Ammon's horn (tissue), 1 donor: ENCODE measurements around the gene GSTT2.
"Not testable (repeated sequence)": the region's sequence is repeated elsewhere in the genome, so short reads cannot be mapped to it uniquely, and the experiment has no call there.

Experiments
- DNase-seq: peaks from one replicate; pipeline ENCODE4 v3.0.0-alpha.2; 2016; ENCODE audit warnings: low spot score

GSTT2 gene

DNA sequence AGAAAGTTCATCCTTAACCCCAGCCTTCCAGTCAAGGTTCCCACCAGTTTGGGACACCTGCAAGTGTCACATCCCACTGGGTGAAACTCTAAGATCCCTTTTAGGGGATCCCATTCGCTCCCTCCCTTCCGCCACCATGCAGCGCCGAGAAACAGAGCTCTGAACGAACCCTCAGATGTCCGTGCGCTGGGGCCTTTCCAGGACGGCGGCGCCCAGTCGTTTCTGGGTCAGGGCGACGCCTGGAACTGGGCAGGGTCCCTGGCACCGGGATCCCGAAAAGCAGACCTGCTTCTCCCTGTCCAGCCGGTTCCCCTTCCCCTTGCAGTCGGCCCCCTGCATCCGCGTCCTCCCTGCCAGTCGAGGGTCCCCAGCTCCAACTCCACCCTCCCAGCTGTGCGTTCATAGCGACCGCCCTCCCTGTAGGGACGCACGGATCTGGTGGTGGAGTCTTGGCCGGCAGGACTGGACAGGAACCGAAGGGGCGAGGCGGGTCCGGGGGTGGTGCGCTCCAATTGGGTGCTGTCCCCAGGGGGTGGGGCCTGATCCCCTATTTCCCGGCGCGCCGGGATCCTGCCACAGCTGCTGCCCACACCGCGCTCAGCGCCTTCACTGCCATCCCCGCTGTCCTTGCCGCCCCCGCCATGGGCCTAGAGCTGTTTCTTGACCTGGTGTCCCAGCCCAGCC, at the start of gene GSTT2:
Gene GSTT2 (plus strand): TSS at position 578 of the 684 bp plus-strand sequence.
- DNase-seq, result not testable (repeated sequence)

GRCh38 chr22:23938328-23939016, 41.5 kb upstream of the GSTT2 start:
- DNase-seq, result no peak

GRCh38 chr22:23939017-23939357, 40.9 kb upstream of the GSTT2 start:
- no peak for DNase-seq

DNA sequence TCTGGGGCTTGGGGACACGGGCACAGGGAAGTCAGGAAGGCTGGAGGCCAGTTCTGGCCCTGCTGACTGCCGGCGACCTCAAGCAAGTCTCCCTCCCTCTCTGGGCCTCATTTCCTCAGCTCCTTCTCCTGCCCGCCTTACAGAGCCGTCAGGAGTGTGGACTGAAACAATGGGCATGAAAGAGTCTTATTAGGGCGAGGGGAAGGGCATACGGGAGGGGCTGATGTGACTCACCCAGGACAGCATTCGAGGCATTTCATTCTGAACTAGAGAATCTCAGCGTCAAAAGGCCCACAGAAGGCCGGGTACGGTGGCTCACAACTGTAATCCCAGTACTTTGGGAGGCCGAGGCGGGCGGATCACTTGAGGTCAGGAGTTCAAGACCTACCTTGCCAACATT, 39.8 kb upstream of the GSTT2 start:
- DNase-seq, result not testable (repeated sequence)

DNA sequence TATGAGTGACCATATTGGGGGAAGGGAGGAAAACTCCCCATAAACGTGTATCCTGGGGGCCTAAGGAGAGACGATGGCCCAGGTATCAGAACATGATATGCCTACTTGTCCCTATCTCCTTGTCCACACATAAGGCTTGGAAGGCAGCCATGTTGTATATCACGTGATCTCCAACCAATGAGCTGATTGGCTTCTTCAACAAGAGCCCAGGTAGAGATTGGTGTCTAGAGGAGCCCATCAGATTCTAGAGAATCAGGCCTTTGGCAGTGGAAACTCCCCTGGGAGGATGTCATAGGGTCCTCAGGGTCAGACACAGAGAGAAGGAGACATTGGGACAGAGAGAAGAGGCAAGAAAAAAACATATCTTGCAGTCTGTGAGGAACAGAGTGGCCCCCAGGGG, 32.5 kb upstream of the GSTT2 start:
- DNase-seq, result not testable (repeated sequence)

DNA sequence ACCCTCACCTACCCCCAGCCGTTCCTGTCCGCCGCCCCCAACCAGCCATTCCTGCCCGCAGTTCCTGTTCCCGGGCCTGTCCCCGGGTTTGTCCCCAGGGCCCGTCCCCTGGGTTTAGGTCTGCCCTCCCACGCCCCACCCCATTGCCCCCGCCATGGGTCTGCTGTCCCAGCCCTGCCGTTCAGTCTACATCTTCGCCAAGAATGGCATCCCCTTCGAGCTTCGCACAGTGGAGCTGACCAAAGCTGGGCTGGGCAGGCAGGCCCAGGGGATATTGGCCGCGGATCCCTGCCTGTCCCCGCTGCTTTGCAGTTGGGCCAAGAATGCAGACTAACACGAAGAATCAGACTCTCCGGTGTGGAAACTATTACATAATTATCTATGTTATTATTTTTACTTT, 30.2 kb upstream of the GSTT2 start:
- DNase-seq, result not testable (repeated sequence)

DNA sequence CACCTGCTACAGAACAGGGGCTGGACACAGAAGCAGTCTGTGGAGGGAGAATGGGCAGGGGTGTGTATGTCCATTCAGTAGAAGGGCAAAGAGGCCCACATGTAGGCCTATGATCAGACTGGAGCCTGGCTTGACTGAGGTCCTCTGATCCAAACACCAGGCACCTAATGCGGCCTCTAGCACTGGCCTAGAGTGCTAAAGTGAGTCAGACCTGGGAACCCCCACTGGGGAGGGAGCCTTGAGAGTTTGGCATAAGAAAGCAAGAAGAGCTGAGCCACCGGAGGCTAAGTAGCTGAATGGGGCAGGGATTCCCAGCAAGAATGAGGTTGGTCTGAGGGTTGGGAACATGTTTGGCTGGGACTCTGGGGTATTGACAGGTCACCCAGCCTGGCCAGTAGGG, 28.6 kb upstream of the GSTT2 start:
- not testable (repeated sequence) for DNase-seq

- DNase-seq, result not testable (repeated sequence)
These were observed 27.0 kb upstream of the GSTT2 start for GRCh38 chr22:23952794-23953405.

- not testable (repeated sequence) for DNase-seq
These were observed 26.4 kb upstream of the GSTT2 start for GRCh38 chr22:23953485-23953884.

- not testable (repeated sequence) for DNase-seq
These were observed 25.5 kb upstream of the GSTT2 start for GRCh38 chr22:23954193-23954990.

DNA sequence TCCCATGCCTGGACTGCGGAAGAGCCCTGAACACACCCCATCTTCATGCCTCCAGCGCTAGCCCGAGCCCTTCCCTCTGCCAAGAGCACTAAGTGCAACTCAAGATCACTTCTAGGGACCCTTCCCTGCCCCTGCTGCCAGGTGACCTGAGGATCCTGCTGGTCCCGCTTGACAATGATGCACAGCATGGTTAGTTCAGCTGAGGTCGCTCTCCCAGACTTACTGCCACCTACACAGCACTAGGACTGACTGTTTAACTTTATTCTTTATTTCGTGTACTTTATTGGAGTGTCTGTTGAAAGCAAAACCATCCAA, 25.0 kb upstream of the GSTT2 start:
- DNase-seq, result not testable (repeated sequence)

GRCh38 chr22:23955886-23956285, 24.0 kb upstream of the GSTT2 start:
- DNase-seq, result not testable (repeated sequence)

- DNase-seq, result peak; percentile 91
These were observed 23.5 kb upstream of the GSTT2 start for GRCh38 chr22:23956301-23956900.

DNA sequence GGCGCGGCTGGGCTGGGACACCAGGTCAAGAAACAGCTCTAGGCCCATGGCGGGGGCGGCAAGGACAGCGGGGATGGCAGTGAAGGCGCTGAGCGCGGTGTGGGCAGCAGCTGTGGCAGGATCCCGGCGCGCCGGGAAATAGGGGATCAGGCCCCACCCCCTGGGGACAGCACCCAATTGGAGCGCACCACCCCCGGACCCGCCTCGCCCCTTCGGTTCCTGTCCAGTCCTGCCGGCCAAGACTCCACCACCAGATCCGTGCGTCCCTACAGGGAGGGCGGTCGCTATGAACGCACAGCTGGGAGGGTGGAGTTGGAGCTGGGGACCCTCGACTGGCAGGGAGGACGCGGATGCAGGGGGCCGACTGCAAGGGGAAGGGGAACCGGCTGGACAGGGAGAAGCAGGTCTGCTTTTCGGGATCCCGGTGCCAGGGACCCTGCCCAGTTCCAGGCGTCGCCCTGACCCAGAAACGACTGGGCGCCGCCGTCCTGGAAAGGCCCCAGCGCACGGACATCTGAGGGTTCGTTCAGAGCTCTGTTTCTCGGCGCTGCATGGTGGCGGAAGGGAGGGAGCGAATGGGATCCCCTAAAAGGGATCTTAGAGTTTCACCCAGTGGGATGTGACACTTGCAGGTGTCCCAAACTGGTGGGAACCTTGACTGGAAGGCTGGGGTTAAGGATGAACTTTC, 18.7 kb upstream of the GSTT2 start, which contains the start of gene GSTT2B:
Gene GSTT2B (minus strand): TSS at position 112 of the 688 bp plus-strand sequence. CDS start 64 bp downstream, at position 48.
- DNase-seq, result not testable (repeated sequence)

DNA sequence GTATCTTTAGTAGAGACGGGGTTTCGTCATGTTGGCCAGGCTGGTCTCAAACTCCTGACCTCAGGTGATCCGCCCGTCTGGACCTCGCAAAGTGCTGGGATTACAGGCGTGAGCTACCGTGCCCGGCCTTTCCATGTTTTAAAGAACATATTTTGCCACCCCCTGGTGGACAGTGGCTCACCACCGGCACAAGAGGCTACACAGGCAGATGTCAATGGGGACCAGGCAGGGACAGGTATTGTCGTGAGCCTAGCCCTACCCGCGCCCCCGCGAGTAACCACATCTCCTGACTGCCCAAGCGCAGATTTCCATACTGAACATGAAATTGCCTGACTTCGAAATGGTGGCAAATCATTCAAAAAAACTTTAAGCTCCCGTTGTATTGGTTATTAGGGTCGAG, 13.8 kb upstream of the GSTT2 start:
- not testable (repeated sequence) for DNase-seq

DNA sequence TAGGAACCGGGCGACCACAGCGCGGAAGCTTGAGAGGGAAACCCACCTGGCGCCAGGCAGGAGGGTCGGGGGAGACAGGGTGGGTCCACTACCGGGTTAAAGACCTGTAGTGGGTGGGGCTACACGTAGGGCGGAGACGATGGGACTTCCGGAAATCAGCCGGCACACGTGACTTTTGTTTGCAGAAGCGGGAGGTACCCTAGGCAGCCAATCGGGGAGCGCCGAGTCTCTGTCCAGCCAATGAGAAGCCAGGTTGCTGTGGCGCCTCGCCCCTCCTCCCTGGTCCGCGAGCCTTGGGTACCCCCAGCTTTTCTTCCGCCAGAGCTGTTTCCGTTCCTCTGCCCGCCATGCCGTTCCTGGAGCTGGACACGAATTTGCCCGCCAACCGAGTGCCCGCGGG, 13.4 kb upstream of the GSTT2 start, which contains the start of gene DDTL:
Gene DDTL (plus strand): TSS at position 321 of the 400 bp plus-strand sequence. CDS start 27 bp downstream, at position 348.
- DNase-seq, result not testable (repeated sequence)

DNA sequence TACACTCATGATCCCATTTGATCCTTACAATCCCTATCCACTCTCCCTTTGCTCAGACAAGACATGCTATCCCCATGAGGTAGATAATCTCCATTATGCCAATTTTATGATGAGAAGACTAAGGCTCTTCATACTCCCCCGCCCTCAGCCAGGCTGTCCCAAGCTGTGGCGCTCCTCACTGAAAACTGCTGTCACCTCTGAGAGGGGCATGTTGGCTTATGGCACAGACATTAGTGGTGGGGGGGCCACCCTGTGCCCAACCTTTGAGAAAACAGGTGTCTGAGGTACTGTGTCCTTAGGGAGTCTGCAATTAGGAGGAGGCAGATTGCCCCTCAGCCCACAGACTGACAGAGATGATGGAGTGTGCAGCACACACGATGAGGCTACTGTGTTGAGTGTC, 10.9 kb upstream of the GSTT2 start:
- DNase-seq, result no peak

- DNase-seq, result no peak
These were observed 9.7 kb upstream of the GSTT2 start for GRCh38 chr22:23970201-23970641.

DNA sequence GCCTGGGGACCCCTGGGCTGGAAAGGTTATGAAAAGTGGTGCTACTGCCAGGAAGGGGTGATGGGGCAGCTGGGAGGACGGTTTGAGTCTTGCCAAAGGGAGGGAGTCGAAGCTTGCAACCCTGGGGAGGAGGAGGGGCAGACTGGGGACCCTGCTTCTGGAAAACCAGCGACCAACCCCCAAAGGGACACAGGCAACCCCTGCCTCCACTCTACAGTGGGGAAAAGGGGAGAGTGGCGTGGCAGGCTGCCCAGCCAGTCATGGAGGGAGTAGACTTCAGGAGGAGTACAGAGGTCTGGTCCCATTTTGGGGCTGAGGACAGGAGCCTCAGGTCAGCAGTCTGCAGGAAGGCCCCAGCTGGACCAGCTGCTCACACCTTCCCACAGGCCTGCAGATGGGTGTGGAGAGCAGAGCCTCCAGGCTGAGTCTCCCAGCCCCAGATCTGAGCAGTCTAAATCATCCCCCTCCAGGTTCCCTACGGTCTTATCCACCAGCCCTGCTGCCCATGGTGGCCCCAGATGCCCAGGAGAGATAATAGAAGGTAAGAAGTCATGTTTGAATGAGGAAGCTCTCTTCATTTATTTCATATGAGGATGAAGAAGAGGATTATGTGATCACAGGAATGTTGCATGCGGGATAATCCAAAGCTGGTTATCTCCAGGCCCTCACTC, 9.0 kb upstream of the GSTT2 start:
- DNase-seq, result no peak

DNA sequence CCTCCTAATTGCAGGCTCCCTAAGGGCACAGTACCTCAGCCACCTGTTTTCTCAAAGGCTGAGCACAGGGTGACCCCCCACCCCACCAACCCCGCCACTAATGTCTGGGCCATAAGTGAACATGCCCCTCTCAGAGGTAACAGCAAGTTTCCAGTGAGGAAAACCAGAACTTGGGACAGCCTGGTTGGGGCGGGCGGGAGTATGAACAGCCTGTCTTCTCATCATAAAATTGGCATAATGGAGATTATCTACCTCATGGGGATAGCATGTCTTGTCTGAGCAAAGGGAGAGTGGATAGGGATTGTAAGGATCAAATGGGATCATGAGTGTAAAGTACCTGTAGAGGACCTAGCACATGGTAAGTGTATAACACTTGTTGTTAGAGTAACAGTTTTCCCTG, 8.0 kb upstream of the GSTT2 start:
- DNase-seq, result not testable (repeated sequence)

DNA sequence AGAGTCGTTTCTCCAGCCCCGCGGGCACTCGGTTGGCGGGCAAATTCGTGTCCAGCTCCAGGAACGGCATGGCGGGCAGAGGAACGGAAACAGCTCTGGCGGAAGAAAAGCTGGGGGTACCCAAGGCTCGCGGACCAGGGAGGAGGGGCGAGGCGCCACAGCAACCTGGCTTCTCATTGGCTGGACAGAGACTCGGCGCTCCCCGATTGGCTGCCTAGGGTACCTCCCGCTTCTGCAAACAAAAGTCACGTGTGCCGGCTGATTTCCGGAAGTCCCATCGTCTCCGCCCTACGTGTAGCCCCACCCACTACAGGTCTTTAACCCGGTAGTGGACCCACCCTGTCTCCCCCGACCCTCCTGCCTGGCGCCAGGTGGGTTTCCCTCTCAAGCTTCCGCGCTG, 5.6 kb upstream of the GSTT2 start, which contains the start of gene DDT:
Gene DDT (minus strand): TSS at position 97 of the 400 bp plus-strand sequence. CDS start 27 bp downstream, at position 70.
- not testable (repeated sequence) for DNase-seq
